WERI-Rb-1 (cell line): ENCODE data around the gene FHAD1.

Experiments used
- DNase-seq: peaks from one replicate; pipeline ENCODE4 v3.0.0-alpha.2; 2020
- H3K27ac ChIP-seq: fragments of 250-450 bp; sonication (Bioruptor Pico); 2 replicates; pipeline ENCODE4 v1.5.1; 2020; ENCODE audit warnings: mild to moderate bottlenecking, moderate library complexity
- H3K27me3 ChIP-seq: fragments of 250-450 bp; sonication (Bioruptor Pico); 2 replicates; pipeline ENCODE4 v1.5.1; 2021; ENCODE audit warnings: mild to moderate bottlenecking, low read depth, moderate library complexity; ENCODE audit not compliant: insufficient read depth, severe bottlenecking
- H3K36me3 ChIP-seq: fragments of 250-450 bp; sonication (Bioruptor Pico); 2 replicates; pipeline ENCODE4 v1.5.1; 2020; ENCODE audit warnings: mild to moderate bottlenecking, moderate library complexity
- H3K4me3 ChIP-seq: 2 replicates; pipeline ENCODE4 v1.5.1; 2011; ENCODE audit warnings: low read depth, mild to moderate bottlenecking, control low read depth, low read length
- H3K9me3 ChIP-seq: fragments of 250-450 bp; sonication (Bioruptor Pico); 2 replicates; pipeline ENCODE4 v1.5.1; 2021; ENCODE audit warnings: mild to moderate bottlenecking, moderate library complexity; ENCODE audit not compliant: severe bottlenecking
- TF ChIP-seq, protein P1 (sequence below): IDR thresholded peaks from 2 replicates; pipeline ENCODE4 v1.5.1; 2011; ENCODE audit warnings: low read depth, mild to moderate bottlenecking, control low read depth, inconsistent platforms, low read length

Gene FHAD1

GRCh38 chr1:15382601-15383518, 135.8 kb downstream of the FHAD1 start:
- DNase-seq = peak; percentile 25
- TF ChIP-seq, protein P1, sequence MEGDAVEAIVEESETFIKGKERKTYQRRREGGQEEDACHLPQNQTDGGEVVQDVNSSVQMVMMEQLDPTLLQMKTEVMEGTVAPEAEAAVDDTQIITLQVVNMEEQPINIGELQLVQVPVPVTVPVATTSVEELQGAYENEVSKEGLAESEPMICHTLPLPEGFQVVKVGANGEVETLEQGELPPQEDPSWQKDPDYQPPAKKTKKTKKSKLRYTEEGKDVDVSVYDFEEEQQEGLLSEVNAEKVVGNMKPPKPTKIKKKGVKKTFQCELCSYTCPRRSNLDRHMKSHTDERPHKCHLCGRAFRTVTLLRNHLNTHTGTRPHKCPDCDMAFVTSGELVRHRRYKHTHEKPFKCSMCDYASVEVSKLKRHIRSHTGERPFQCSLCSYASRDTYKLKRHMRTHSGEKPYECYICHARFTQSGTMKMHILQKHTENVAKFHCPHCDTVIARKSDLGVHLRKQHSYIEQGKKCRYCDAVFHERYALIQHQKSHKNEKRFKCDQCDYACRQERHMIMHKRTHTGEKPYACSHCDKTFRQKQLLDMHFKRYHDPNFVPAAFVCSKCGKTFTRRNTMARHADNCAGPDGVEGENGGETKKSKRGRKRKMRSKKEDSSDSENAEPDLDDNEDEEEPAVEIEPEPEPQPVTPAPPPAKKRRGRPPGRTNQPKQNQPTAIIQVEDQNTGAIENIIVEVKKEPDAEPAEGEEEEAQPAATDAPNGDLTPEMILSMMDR = no peak
- Histone ChIP-seq H3K27me3 (no peaks in the 10 kb centered on the region), H3K27ac (no peak overlapping the region), H3K9me3 (no peaks in the 10 kb centered on the region), H3K36me3 (no peaks in the 10 kb centered on the region), H3K4me3 (no peak overlapping the region)

DNA sequence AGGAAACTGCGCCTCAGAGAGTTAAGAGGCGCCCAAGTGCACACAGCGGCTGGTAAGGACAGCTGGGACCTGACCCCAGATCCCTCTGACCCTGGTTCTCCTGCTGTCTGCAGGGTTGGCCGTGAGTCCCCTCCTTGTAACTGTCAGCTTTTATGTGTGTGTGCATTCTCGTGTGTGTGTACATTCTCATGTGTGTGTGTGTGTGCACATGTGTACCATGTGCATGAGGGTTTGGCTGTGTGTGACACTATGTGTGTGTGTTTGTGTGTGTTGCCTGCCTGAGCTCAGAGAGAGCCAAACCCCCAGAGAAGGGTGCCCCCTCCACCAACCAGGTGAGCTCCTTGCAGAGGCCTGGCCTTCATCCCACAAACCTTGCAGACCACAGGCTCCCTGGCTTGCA, 136.8 kb downstream of the FHAD1 start:
- Histone ChIP-seq H3K9me3 (no peaks in the 10 kb centered on the region), H3K27ac (no peak overlapping the region), H3K4me3 (no peak overlapping the region), H3K27me3 (no peaks in the 10 kb centered on the region), H3K36me3 (no peaks in the 10 kb centered on the region)
- DNase-seq = no peak
- TF ChIP-seq, protein P1 = no peak

GRCh38 chr1:15384301-15384901, 137.4 kb downstream of the FHAD1 start:
- TF ChIP-seq, protein P1 = no peak
- H3K36me3 ChIP-seq = no peaks in the 10 kb centered on the region
- no peak overlapping the region for H3K4me3 ChIP-seq
- no peak overlapping the region for H3K27ac ChIP-seq
- H3K9me3 ChIP-seq = no peaks in the 10 kb centered on the region
- H3K27me3 ChIP-seq = no peaks in the 10 kb centered on the region
- DNase-seq = no peak

DNA sequence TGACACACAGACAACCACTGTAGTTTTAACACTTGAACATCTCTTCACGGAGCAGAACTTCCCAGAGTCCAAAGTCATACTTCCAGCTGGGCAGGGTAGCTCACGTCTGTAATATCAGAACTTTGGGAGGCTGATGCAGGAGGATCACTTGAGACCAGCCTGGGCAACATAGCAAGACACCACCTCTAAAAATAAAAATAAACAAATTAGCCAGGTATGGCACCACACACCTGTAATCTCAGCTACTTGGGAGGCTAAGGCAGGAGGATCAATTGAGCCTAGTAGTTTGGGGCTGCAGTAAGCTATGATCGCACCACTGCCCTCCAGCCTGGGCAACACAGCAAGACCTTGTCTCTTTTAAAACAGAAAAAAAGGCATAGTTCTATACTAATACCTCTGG, 138.4 kb downstream of the FHAD1 start:
- DNase-seq = no peak
- no peak overlapping the region for H3K4me3 ChIP-seq
- no peak overlapping the region for H3K27ac ChIP-seq
- H3K36me3 ChIP-seq = no peaks in the 10 kb centered on the region
- TF ChIP-seq, protein P1 = no peak
- H3K9me3 ChIP-seq = no peaks in the 10 kb centered on the region
- no peaks in the 10 kb centered on the region for H3K27me3 ChIP-seq

GRCh38 chr1:15386164-15386749, 139.2 kb downstream of the FHAD1 start:
- no peaks in the 10 kb centered on the region for H3K36me3 ChIP-seq
- H3K27ac ChIP-seq = no peak overlapping the region
- TF ChIP-seq, protein P1 = no peak
- H3K27me3 ChIP-seq = no peaks in the 10 kb centered on the region
- H3K9me3 ChIP-seq = no peaks in the 10 kb centered on the region
- DNase-seq = no peak
- H3K4me3 ChIP-seq = no peak overlapping the region
